ENCODE results near the gene MMP25.

The MMP25 gene

GRCh38 chr16:3045758-3046640 is at the start of gene MMP25:
Gene MMP25 (plus strand): TSS chr16:3046561. CDS start chr16:3046918, 357 bp downstream.
- peaks cover 10 to 33% of the 10 kb centered on the region in 2 donors for H3K4me1 Mint-ChIP-seq
- ATAC-seq (replicated peaks) (peak; percentile 84 to 86), DNase-seq (peak; percentile 46)
- H3K27ac Mint-ChIP-seq = peak within 1 kb of the TSS; percentile 42
- H3K36me3 Mint-ChIP-seq = no peaks in the 10 kb centered on the region
- peaks cover 47 to 59% of the 10 kb centered on the region in 2 donors for H3K27me3 Mint-ChIP-seq
- no peaks in the 10 kb centered on the region for H3K9me3 Mint-ChIP-seq
- peak within 1 kb of the TSS; percentile 84 to 85 for H3K4me3 Mint-ChIP-seq

GRCh38 chr16:2999929-3000328 is 46.4 kb upstream of the MMP25 start:
- H3K27ac Mint-ChIP-seq = no peak overlapping the region
- no peak for DNase-seq
- H3K4me1 Mint-ChIP-seq = peaks cover 3 to 5% of the 10 kb centered on the region in 2 donors
- no peak overlapping the region for H3K4me3 Mint-ChIP-seq
- no peaks in the 10 kb centered on the region for H3K36me3 Mint-ChIP-seq
- H3K27me3 Mint-ChIP-seq = peaks cover 15 to 31% of the 10 kb centered on the region in 2 donors
- ATAC-seq (replicated peaks) = no peak
- no peaks in the 10 kb centered on the region for H3K9me3 Mint-ChIP-seq

GRCh38 chr16:3000540-3000939 is 45.8 kb upstream of the MMP25 start:
- Mint-ChIP-seq H3K9me3 (no peaks in the 10 kb centered on the region), H3K27me3 (peaks cover 16 to 31% of the 10 kb centered on the region in 2 donors), H3K4me3 (no peak overlapping the region), H3K4me1 (peaks cover 4 to 6% of the 10 kb centered on the region in 2 donors), H3K27ac (no peak overlapping the region), H3K36me3 (no peaks in the 10 kb centered on the region)
- ATAC-seq (replicated peaks) (no peak), DNase-seq (no peak)

- H3K9me3 Mint-ChIP-seq = no peaks in the 10 kb centered on the region
- no peak overlapping the region for H3K27ac Mint-ChIP-seq
- ATAC-seq (replicated peaks) (no peak), DNase-seq (no peak)
- peaks cover 16 to 23% of the 10 kb centered on the region in 2 donors for H3K27me3 Mint-ChIP-seq
- H3K4me1 Mint-ChIP-seq = peaks cover 4 to 6% of the 10 kb centered on the region in 2 donors
- H3K4me3 Mint-ChIP-seq = no peak overlapping the region
- H3K36me3 Mint-ChIP-seq = no peaks in the 10 kb centered on the region
Observed at GRCh38 chr16:3001316-3001715, 45.0 kb upstream of the MMP25 start.

GRCh38 chr16:3003582-3004270 is 42.6 kb upstream of the MMP25 start:
- H3K9me3 Mint-ChIP-seq = no peaks in the 10 kb centered on the region
- H3K27ac Mint-ChIP-seq = no peak overlapping the region
- H3K36me3 Mint-ChIP-seq = no peaks in the 10 kb centered on the region
- H3K4me1 Mint-ChIP-seq = peaks cover 23 to 27% of the 10 kb centered on the region in 2 donors
- ATAC-seq (replicated peaks) (peak; percentile 99), DNase-seq (peak; percentile 98)
- peaks cover 16 to 20% of the 10 kb centered on the region in 2 donors for H3K27me3 Mint-ChIP-seq
- peak overlapping the region; percentile 74 to 76 for H3K4me3 Mint-ChIP-seq

- Mint-ChIP-seq H3K27me3 (peaks cover 16 to 20% of the 10 kb centered on the region in 2 donors), H3K36me3 (no peaks in the 10 kb centered on the region), H3K4me3 (peak overlapping the region in 1 of 2 donors; percentile 76), H3K9me3 (no peaks in the 10 kb centered on the region), H3K4me1 (peaks cover 23 to 29% of the 10 kb centered on the region in 2 donors), H3K27ac (no peak overlapping the region)
- ATAC-seq (replicated peaks) = peak; percentile 17 to 23
- DNase-seq = no peak
Observed at GRCh38 chr16:3004319-3004718, 42.0 kb upstream of the MMP25 start.

- Mint-ChIP-seq H3K9me3 (no peaks in the 10 kb centered on the region), H3K36me3 (no peaks in the 10 kb centered on the region), H3K4me3 (peak overlapping the region; percentile 76 to 78), H3K27ac (peak overlapping the region; percentile 20), H3K4me1 (peaks cover 23 to 29% of the 10 kb centered on the region in 2 donors), H3K27me3 (peaks cover 13 to 17% of the 10 kb centered on the region in 2 donors)
- no peak for DNase-seq
- no peak for ATAC-seq (replicated peaks)
Observed at GRCh38 chr16:3004781-3005284, 41.5 kb upstream of the MMP25 start.

GRCh38 chr16:3007059-3007956 is 39.1 kb upstream of the MMP25 start:
- H3K27ac Mint-ChIP-seq = no peak overlapping the region
- peaks cover 25 to 29% of the 10 kb centered on the region in 2 donors for H3K4me1 Mint-ChIP-seq
- H3K4me3 Mint-ChIP-seq = no peak overlapping the region
- ATAC-seq (replicated peaks) (no peak), DNase-seq (no peak)
- no peaks in the 10 kb centered on the region for H3K9me3 Mint-ChIP-seq
- peaks cover 5 to 16% of the 10 kb centered on the region in 2 donors for H3K27me3 Mint-ChIP-seq
- H3K36me3 Mint-ChIP-seq = no peaks in the 10 kb centered on the region

- Mint-ChIP-seq H3K4me3 (peak overlapping the region; percentile 10 to 57), H3K4me1 (peaks cover 26 to 29% of the 10 kb centered on the region in 2 donors), H3K27ac (peak overlapping the region; percentile 33), H3K9me3 (no peaks in the 10 kb centered on the region), H3K27me3 (peaks cover 5 to 24% of the 10 kb centered on the region in 2 donors), H3K36me3 (no peaks in the 10 kb centered on the region)
- ATAC-seq (replicated peaks) (no peak), DNase-seq (no peak)
Observed at GRCh38 chr16:3007957-3008689, 38.2 kb upstream of the MMP25 start.

GRCh38 chr16:3008690-3009037 is 37.7 kb upstream of the MMP25 start:
- no peak for DNase-seq
- no peaks in the 10 kb centered on the region for H3K9me3 Mint-ChIP-seq
- H3K4me3 Mint-ChIP-seq = no peak overlapping the region
- peaks cover 26 to 29% of the 10 kb centered on the region in 2 donors for H3K4me1 Mint-ChIP-seq
- no peak for ATAC-seq (replicated peaks)
- no peaks in the 10 kb centered on the region for H3K36me3 Mint-ChIP-seq
- H3K27me3 Mint-ChIP-seq = peaks cover 10 to 30% of the 10 kb centered on the region in 2 donors
- H3K27ac Mint-ChIP-seq = no peak overlapping the region

- ATAC-seq (replicated peaks) (no peak), DNase-seq (no peak)
- no peak overlapping the region for H3K27ac Mint-ChIP-seq
- no peak overlapping the region for H3K4me3 Mint-ChIP-seq
- H3K4me1 Mint-ChIP-seq = peaks cover 25 to 26% of the 10 kb centered on the region in 2 donors
- H3K36me3 Mint-ChIP-seq = no peaks in the 10 kb centered on the region
- H3K9me3 Mint-ChIP-seq = no peaks in the 10 kb centered on the region
- H3K27me3 Mint-ChIP-seq = peaks cover 15 to 41% of the 10 kb centered on the region in 2 donors
Observed at GRCh38 chr16:3009568-3010390, 36.6 kb upstream of the MMP25 start.

GRCh38 chr16:3010510-3010909 is 35.9 kb upstream of the MMP25 start:
- Mint-ChIP-seq H3K27ac (no peak overlapping the region), H3K4me3 (no peak overlapping the region), H3K4me1 (peaks cover 22 to 23% of the 10 kb centered on the region in 2 donors), H3K36me3 (no peaks in the 10 kb centered on the region), H3K9me3 (no peaks in the 10 kb centered on the region), H3K27me3 (peaks cover 16 to 45% of the 10 kb centered on the region in 2 donors)
- no peak for ATAC-seq (replicated peaks)
- no peak for DNase-seq

All from stimulated activated naive B cell treated with anti-CD40 and anti-IgM and Interleukin-4, amounts not matched to agents 10 μg/mL and 1 μg/mL and 100 μg/mL, for 72 hours (primary cell).